Superior temporal gyrus (tissue), 1 donor: ENCODE results near the gene STEAP3.

ENCODE experiments used
- DNase-seq: peaks from one replicate; pipeline ENCODE4 v3.0.0-alpha.2; 2016; ENCODE audit errors: extremely low spot score

Gene STEAP3

GRCh38 chr2:119247844-119248271, 24.2 kb downstream of the STEAP3 start:
- DNase-seq = no peak

DNA sequence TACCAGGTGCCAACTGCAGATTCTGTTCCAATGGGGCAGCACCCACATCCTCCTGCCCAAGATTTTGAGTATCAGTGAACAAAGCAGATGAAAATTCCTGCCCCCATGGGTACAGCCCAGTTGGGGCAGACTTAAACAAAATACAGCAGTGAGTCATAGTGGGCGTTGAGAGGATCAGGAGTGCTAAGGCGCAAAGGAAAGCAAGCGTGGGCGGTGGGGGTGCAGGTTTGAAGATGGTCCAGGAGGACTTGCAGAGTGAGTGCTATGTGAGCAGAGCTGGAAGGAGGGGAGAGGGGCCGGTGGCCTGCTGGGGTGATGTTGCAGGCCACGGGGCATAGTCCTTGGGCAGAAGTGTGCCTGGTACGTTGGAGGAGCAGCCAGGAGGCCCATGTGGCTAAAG, 24.7 kb downstream of the STEAP3 start:
- DNase-seq = no peak

GRCh38 chr2:119248751-119249150, 25.1 kb downstream of the STEAP3 start:
- no peak for DNase-seq

DNA sequence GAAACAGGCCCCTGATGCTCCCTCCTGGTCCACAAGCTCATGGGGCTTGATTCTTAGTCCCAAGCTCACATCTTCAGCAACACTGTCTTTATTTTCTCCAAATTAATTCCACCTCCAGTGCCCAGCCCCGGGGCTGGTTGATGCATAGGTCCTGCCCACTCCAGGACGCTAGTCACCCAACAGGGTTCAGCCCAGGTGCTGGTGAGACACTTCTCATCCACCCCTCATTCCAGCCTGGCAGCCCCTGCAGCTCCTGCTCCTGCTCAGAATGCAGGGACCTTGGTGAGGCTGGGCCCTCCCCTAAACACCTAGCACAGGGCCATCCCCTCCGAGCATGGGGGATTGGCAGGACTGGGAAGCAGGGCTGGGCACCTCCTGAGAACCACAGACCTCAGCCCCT, 25.7 kb downstream of the STEAP3 start:
- DNase-seq = no peak

GRCh38 chr2:119249855-119250717, 26.5 kb downstream of the STEAP3 start:
- DNase-seq = no peak

GRCh38 chr2:119250718-119251290, 27.2 kb downstream of the STEAP3 start:
- DNase-seq = no peak

DNA sequence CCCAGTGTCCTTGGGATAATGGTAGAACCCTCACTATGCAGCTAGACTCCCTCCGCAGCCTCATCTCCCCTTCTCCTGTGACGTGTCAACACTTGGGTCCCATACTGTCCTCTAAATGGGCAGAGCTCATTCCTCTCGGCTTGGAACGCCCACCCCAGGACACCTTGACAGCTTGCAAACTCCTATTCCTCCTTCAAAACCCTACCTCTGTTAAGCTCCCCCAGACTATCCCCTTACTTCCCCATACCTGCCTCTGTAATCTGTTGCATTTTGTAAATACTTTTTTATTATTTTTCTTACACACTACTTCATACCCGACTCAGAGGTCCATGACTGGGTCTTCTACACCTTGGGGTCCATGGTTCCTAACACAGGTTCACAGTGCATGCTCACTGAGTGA, 28.0 kb downstream of the STEAP3 start:
- no peak for DNase-seq

GRCh38 chr2:119252186-119253113, 28.8 kb downstream of the STEAP3 start:
- DNase-seq = no peak

DNA sequence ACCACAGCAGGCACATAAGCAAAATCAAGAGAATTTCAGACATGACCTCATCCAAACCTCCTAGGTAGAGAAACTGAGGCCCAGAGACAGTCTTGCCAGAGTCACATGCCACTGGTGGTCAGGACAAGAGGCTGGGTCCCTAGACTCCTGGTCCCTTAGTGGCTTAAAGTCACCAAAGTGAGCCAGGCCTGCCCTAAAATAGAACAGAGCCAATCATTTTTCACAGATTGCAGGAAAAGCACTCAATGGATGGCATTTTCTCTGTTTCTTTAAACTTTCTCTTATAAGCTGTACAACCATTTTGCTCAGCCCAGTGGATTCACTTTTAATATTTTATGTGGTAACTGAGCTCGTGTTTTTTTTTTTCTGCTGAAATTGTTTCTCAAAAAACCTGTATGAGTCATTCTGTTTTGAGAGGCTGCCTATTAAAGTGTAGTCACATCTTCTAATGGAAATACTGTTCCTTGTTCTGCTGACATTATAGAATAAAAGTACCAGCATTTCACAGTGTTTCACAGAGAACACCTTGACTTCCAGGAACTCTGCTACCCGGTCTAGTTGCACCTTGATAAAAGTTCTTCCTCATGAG, 29.6 kb downstream of the STEAP3 start:
- DNase-seq = no peak

GRCh38 chr2:119253760-119254600, 30.3 kb downstream of the STEAP3 start:
- no peak for DNase-seq

- DNase-seq = no peak
These were observed 31.0 kb downstream of the STEAP3 start for GRCh38 chr2:119254601-119255080.

GRCh38 chr2:119255760-119256581, 32.3 kb downstream of the STEAP3 start:
- peak; percentile 45 for DNase-seq

GRCh38 chr2:119256582-119256921, 32.9 kb downstream of the STEAP3 start:
- no peak for DNase-seq

GRCh38 chr2:119257198-119257597, 33.6 kb downstream of the STEAP3 start:
- no peak for DNase-seq

- peak; percentile 66 for DNase-seq
These were observed 35.7 kb downstream of the STEAP3 start for GRCh38 chr2:119259296-119259860.

DNA sequence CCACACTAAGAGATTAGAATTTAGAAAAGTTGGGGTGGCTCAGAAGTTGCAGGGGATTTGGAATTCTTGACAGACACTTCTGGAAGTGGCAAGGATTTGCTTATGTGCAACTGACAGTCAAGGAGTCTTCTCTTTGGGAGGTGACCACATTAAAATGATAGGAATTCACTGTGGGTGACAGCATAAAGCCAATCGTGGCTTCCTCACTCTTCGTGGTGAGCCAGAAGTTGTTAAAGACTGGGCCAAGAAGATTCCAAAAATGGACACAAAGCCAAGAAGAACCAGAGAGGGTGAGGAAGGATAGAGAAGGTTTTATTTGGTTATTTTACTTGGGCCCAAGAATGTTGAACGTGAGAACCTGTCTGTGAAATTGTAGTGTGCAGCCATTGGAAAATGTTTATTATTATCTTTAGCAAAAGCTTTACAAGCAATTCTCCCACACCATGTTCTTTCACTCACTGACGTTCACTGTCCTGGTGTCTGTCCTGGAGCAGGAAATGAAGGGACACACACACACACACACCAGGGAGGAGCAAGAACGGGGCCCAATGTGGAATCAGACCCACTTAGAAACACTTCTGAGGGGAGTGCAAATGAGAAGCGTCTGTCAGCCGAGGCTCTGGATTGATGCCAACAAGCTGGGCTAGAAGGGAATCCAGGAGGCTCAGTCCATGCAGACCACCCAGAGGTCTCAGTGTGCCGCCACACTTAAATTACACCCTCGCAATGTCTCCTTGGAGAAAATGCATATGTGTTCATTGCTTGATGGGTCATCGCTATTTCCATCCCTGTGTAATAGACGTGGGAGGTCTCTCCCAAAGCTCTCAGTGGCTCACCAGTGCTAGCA, 37.2 kb downstream of the STEAP3 start:
- DNase-seq = no peak

DNA sequence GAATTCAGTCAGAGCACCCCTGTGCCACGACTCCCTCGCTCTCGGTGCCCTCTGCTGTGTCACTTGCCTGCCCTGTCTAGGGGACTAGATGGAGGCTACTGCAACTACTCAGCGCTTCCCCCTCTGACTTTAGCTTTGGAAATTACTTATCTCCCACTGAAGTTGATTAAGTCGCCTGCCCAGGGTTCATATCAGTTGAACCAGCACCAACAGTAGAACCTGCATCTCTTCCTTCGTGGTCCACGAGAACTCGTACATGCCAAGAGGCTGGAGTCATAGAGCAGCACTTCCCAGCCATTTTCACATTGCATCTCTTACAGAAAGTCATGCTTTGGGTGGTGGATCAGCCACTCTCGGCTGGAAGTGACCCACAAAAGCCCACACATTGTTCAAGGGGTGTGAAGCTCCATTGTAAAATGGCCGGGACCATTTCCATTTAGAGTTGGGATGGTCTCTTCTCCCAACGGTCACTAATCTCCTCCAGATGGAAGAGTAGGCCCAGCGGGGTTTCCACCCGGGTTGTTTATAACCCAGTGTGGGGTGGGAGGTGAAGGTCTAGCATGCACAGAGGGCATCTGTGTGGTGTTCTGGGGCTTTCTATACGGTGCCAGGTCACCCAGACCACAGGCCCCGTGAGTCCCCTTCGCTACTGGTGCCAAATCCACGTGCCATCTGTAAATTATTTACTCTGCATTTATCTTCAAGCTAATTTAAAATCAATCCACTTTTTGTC, 38.0 kb downstream of the STEAP3 start:
- no peak for DNase-seq

DNA sequence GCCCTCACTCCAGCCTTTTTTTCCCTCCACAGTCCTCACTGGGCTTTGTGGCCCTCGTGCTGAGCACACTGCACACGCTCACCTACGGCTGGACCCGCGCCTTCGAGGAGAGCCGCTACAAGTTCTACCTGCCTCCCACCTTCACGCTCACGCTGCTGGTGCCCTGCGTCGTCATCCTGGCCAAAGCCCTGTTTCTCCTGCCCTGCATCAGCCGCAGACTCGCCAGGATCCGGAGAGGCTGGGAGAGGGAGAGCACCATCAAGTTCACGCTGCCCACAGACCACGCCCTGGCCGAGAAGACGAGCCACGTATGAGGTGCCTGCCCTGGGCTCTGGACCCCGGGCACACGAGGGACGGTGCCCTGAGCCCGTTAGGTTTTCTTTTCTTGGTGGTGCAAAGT, 39.4 kb downstream of the STEAP3 start:
- DNase-seq = no peak
